RCC 7860 (cell line): ENCODE data around the gene FIBP.

Experiments used
- DNase-seq: peaks from one replicate; pipeline ENCODE4 v3.0.0-alpha.2; 2015; ENCODE audit warnings: low spot score
- FAIRE-seq: peaks from 2 replicates; lab custom pipeline; 2012; peaks lifted over from hg19 to GRCh38; lab: Jason Lieb, UNC

Gene FIBP

DNA sequence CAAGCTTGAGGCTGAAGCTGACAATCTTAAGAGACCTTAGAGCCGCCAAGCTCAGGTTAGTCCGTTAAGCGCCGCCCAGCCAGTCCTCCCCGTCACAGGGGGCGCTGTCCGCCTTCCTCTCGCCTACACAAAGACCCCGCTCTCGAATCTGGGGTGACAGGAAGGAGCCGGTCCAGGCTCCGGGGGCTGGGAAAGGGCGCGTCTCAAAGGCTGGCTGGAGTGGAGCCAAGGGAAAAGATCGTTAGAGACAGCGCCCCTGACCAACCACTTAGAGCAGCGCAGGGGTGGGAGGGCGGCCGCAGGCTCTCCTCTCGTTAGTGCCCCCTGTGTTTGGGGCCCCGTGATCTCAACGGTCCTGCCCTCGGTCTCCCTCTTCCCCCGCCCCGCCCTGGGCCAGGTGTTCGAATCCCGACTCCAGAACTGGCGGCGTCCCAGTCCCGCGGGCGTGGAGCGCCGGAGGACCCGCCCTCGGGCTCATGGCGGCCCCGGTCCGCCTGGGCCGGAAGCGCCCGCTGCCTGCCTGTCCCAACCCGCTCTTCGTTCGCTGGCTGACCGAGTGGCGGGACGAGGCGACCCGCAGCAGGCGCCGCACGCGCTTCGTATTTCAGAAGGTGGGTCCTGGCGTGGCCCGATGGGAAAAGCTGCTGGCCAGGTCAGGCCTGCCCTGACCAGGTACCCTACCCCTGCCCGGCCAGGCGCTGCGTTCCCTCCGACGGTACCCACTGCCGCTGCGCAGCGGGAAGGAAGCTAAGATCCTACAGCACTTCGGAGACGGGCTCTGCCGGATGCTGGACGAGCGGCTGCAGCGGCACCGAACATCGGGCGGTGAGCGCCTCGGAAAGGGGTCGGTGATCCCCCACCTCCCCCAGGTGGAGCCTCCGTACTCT, 27.8 kb downstream of the FIBP start, which contains the start of gene MUS81:
Gene MUS81 (plus strand): TSS at position 156 of the 887 bp plus-strand sequence. CDS start 321 bp downstream, at position 477.
- DNase-seq: peak; percentile 94
- peak; percentile 65 for FAIRE-seq

GRCh38 chr11:65859812-65860277, 28.4 kb downstream of the FIBP start:
- FAIRE-seq (no peak), DNase-seq (no peak)

GRCh38 chr11:65859095-65859811, 29.0 kb downstream of the FIBP start:
- FAIRE-seq (peak; percentile 58), DNase-seq (peak; percentile 94)

GRCh38 chr11:65858681-65859087, 29.6 kb downstream of the FIBP start:
- DNase-seq: no peak
- FAIRE-seq: no peak

- peak; percentile 59 for FAIRE-seq
- peak; percentile 90 for DNase-seq
Measured at GRCh38 chr11:65857853-65858680, 30.2 kb downstream of the FIBP start, which contains the start of gene CFL1. Gene CFL1 (minus strand): TSS chr11:65858180. CDS start chr11:65858099, 81 bp downstream.

GRCh38 chr11:65857500-65857852, 30.8 kb downstream of the FIBP start:
- DNase-seq: no peak
- no peak for FAIRE-seq

GRCh38 chr11:65856689-65857499, 31.4 kb downstream of the FIBP start:
- DNase-seq: peak; percentile 27
- FAIRE-seq: no peak

DNA sequence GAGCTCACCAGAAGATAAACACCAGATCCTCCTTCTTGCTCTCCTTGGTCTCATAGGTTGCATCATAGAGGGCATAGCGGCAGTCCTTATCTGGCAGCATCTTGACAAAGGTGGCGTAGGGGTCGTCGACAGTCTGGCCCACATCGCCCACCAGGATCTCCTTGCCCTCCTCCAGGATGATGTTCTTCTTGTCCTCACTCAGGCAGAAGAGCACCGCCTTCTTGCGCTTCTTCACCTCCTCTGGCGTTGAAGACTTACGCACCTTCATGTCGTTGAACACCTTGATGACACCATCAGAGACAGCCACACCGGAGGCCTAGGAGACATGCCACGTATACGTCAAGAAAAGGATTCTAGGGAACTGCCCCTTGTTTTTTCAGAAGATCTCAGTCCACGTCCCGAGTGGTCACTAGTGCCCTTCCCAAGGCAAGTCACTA, 32.3 kb downstream of the FIBP start:
- DNase-seq (no peak), FAIRE-seq (no peak)

DNA sequence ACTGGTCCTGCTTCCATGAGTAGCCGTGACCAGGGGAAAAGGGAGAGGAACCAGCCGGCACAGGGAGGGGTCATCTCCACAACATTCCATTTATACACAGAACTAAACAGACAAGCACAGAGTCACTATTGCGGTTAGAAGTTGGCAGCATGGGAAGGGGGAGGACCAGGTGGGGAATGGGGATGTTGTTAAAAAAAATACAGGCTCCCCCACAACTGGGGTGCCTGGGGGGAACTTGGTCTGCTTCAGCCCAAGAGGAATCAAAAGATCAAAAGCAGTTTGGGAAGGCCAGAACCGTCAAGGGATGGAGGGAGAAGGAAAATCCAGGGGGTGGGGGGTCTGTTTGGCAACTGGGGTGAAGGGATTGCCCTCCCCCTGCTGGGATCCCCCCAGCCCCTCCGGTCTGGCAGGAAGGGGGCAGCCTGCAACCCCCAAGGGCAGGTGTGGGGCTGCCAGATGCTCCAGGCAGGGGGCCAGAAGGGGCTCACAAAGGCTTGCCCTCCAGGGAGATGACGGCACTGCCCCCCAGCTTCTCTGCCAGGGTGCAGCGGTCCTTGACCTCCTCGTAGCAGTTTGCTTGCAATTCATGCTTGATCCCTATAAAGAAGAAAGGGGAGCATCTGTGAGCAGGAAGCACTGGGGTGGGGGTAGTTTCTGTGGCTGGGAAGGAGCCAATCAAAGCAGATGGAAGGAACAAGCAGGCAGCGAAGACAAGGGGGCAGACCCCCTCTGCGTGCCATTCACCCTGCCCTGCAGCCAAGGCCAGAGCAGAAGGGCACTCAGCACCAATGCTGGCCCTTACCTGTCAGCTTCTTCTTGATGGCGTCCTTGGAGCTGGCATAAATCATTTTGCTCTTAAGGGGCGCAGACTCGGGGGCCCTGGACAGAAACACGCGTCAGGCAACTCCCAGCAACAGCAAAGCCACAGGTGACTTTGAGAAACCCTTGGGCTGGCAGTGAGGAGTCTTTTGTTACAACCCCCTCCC, 33.1 kb downstream of the FIBP start:
- DNase-seq (no peak), FAIRE-seq (no peak)

DNA sequence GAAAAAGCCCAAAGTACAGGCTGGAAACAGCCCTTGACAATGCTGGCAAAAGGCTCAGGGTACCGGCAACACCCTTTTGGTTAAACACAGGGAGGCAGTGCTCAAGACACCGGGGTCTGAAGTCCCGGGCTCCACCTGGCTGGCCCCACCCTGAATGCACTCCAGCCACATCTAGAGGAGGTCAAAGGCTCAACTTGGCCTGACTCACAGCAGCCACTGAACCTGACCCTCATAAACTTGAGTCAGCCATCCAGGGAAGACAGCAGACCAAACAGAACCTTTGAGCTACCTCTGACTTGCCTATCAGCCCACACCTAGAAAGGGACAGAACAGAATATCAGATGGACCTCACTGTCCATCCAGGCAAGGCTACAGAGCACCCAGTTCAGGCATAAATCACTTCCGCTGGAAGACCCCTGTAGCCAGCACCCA, 34.1 kb downstream of the FIBP start:
- FAIRE-seq (no peak), DNase-seq (no peak)

DNA sequence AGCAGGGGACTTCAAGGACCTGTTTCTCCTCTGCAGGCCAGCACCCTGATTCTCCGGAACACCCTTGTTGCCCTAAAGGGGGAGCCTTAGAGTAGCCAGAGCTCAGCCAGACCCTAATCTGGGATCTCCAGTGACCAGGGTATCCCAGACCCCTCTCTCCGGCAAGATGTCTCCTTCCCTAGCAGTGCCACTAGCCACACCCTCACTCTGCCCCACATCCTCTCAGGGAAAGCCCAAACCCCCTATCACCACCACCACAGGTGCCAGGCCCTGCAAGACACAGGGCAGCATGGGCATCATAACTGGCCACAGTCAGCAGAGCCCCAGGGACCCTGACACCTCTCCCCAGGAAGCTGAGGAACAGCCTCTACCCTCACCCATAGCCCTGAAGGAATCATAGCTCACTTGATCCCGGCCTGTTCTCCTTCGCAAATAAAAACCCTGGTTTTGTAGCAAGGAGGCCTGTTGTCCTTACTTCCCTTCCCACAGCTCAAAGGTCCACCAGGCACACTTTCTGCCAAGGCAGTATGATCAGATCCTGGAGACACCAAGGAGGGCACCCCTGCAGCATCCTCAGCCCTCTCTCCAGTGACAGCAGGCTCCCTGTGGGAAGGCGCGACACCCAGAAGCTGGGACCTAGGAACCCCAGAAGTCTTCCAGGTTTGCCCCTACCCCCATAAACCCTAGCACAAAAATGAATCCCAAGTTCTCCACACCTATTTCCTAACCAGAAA, 34.9 kb downstream of the FIBP start:
- FAIRE-seq (no peak), DNase-seq (no peak)

GRCh38 chr11:65852508-65853245, 35.6 kb downstream of the FIBP start:
- DNase-seq (no peak), FAIRE-seq (no peak)

- no peak for DNase-seq
- FAIRE-seq: no peak
Measured at GRCh38 chr11:65851811-65852507, 36.3 kb downstream of the FIBP start.

DNA sequence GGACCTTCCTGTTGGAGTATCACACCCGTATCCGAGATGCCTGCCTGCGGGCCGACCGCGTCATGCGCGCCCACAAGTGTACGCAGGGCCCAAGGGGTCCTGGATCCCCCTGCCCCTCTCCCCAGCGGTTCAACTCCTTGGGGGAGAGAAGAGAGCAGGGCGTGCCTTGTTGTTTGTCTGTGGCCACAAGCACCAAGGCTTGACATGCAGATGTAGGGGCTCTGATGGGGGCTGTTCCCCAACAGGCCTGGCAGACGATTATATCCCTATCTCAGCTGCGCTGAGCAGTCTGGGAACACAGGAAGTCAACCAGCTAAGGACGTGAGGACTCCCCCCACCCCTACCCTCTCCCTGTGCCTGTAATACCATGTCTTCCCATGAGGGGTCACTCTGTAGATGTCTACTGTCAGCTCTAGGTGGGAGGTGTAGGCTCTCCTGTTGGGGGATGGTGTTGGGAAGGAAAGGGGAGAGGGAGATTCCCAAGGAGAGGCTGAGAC, 37.1 kb downstream of the FIBP start:
- DNase-seq (peak; percentile 53), FAIRE-seq (no peak)

DNA sequence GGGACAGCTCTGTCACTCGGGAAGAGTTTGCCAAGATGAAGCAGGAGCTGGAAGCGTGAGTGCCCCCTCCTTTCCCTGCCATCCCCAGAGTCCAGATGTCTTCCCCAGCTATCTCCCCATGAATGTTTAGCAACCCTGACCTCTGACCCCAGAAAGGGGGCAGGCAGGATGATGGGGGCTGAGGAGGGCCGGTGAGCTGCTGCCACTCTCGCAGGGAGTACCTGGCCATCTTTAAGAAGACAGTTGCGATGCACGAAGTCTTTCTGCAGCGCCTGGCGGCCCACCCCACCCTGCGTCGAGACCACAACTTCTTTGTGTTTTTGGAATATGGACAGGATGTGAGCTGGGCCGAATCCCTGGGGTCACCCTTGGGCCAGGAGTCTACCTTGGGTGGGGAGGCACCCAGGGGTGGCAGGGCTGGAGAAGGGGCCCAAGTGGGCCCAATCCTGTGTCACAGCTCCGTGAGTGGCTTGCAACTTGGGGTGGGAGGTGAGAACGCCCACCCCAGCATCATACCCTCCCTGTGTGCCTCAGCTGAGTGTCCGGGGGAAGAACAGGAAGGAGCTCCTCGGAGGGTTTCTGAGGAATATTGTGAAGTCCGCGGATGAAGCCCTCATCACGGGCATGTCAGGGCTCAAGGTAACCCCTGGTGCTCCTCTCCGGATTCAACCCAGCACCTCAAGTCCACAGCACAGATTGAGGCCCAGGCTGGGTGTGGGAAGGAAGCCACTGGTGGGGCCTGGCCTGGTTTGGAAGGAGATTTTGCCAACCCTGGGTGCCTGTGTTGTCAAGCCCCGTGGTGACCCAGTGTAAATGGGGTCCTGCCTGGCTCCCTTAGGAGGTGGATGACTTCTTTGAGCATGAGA, 37.8 kb downstream of the FIBP start:
- FAIRE-seq (no peak), DNase-seq (no peak)

DNA sequence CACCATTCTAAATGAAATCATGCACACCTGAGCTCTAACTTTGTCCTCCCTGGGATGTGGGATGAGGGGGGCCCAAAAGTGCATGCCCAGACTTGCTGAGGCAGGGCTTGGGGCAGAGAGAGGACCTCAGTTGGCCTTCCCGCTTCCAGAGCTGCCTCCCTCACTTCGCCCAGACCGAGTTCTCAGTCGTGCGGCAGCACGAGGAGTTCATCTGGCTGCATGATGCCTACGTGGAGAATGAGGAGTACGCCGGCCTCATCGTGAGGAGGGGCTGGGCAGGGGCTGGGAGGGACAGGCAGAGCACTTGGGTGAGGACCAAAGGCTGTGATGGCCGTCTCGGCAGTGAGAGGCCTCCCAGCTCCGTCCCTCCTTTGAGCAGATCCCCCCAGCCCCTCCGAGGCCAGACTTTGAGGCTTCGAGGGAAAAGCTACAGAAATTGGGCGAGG, 38.5 kb downstream of the FIBP start:
- no peak for FAIRE-seq
- DNase-seq: no peak
